ENCODE data around the gene MIB2. TPM values are rescaled to one million over a fixed set of nuclear protein-coding genes. Genes with fewer than 3 reads are reported as not detected.

Gene MIB2
- total RNA-seq, 2 experiments from 2014 or later = 58.3 to 59.4 TPM

GRCh38 chr1:1583347-1584010 is 31.8 kb upstream of the MIB2 start:
- no peak for TF ChIP-seq CTCF (IDR thresholded peaks at IDR 0.05)
- Histone ChIP-seq H3K27me3 (ENCODE audit: control insufficient read depth in 1 of 2, insufficient read depth in 2 of 2, low read length in 2 of 2) (peaks cover 0 to 3% of the 10 kb centered on the region in 2 experiments), H3K27ac (ENCODE audit: low read depth in 1 of 2, low read length in 2 of 2) (no peak overlapping the region), H3K36me3 (ENCODE audit: insufficient read depth, low read length) (no peaks in the 10 kb centered on the region), H3K4me3 (ENCODE audit: low read length) (no peak overlapping the region), H3K4me1 (ENCODE audit: insufficient read depth, low read length) (peaks cover 4% of the 10 kb centered on the region), H3K9me3 (ENCODE audit: control insufficient read depth in 1 of 2, insufficient read depth in 1 of 2, low read length in 2 of 2) (no peaks in the 10 kb centered on the region)
- Mint-ChIP-seq H3K4me1 (ENCODE audit: low read depth) (no peaks in the 10 kb centered on the region), H3K9me3 (no peaks in the 10 kb centered on the region), H3K27me3 (peaks cover 28% of the 10 kb centered on the region), H3K36me3 (ENCODE audit: low read depth) (no peaks in the 10 kb centered on the region), H3K4me3 (no peak overlapping the region), H3K27ac (no peak overlapping the region)
- ChIA-PET POLR2A (no interaction called here), CTCF (no interaction called here)
- intact Hi-C loops (cut with DNase I, micrococcal nuclease) = no loop called here
- ATAC-seq (ENCODE audit: poor library complexity) (no peak), DNase-seq (no peak)

- Mint-ChIP-seq H3K36me3 (ENCODE audit: low read depth) (no peaks in the 10 kb centered on the region), H3K4me3 (no peak overlapping the region), H3K4me1 (ENCODE audit: low read depth) (no peaks in the 10 kb centered on the region), H3K27me3 (peaks cover 3% of the 10 kb centered on the region), H3K9me3 (no peaks in the 10 kb centered on the region), H3K27ac (no peak overlapping the region)
- Histone ChIP-seq H3K4me1 (ENCODE audit: insufficient read depth, low read length) (no peaks in the 10 kb centered on the region), H3K27me3 (ENCODE audit: control insufficient read depth in 1 of 2, insufficient read depth in 2 of 2, low read length in 2 of 2) (no peaks in the 10 kb centered on the region), H3K27ac (ENCODE audit: low read depth in 1 of 2, low read length in 2 of 2) (no peak overlapping the region), H3K36me3 (ENCODE audit: insufficient read depth, low read length) (no peaks in the 10 kb centered on the region), H3K9me3 (ENCODE audit: control insufficient read depth in 1 of 2, insufficient read depth in 1 of 2, low read length in 2 of 2) (no peaks in the 10 kb centered on the region), H3K4me3 (ENCODE audit: low read length) (no peak overlapping the region)
- DNase-seq = no peak
- CTCF ChIA-PET = no interaction called here
- no peak for ATAC-seq (ENCODE audit: poor library complexity)
- intact Hi-C loops (cut with DNase I, micrococcal nuclease) = no loop called here
- POLR2A ChIA-PET = no interaction called here
- no peak for TF ChIP-seq CTCF (IDR thresholded peaks at IDR 0.05)
These were observed 23.8 kb upstream of the MIB2 start for GRCh38 chr1:1591452-1591851.

- peak in 1 of 14 experiments; percentile 26 for DNase-seq
These were observed 21.3 kb upstream of the MIB2 start for GRCh38 chr1:1593834-1594601.

More at GRCh38 chr1:1593834-1594601, 21.3 kb upstream of the MIB2 start:
- no peak for ATAC-seq (ENCODE audit: poor library complexity)
- H3K4me3 Mint-ChIP-seq = no peak overlapping the region
- Histone ChIP-seq H3K4me1 (ENCODE audit: insufficient read depth, low read length) (peaks cover 13% of the 10 kb centered on the region), H3K4me3 (ENCODE audit: low read length) (no peak overlapping the region), H3K9me3 (ENCODE audit: control insufficient read depth in 1 of 2, insufficient read depth in 1 of 2, low read length in 2 of 2) (no peaks in the 10 kb centered on the region), H3K36me3 (ENCODE audit: insufficient read depth, low read length) (no peaks in the 10 kb centered on the region), H3K27ac (ENCODE audit: low read depth in 1 of 2, low read length in 2 of 2) (no peak overlapping the region), H3K27me3 (ENCODE audit: control insufficient read depth in 1 of 2, insufficient read depth in 2 of 2, low read length in 2 of 2) (peaks cover 0 to 4% of the 10 kb centered on the region in 2 experiments)
- peaks cover 4% of the 10 kb centered on the region for H3K4me1 Mint-ChIP-seq (ENCODE audit: low read depth)
- no peak for TF ChIP-seq CTCF (IDR thresholded peaks at IDR 0.05)
- H3K27me3 Mint-ChIP-seq = no peaks in the 10 kb centered on the region
- POLR2A ChIA-PET = no interaction called here
- no peaks in the 10 kb centered on the region for H3K9me3 Mint-ChIP-seq
- intact Hi-C loops (cut with DNase I, micrococcal nuclease) = no loop called here
- no peak overlapping the region for H3K27ac Mint-ChIP-seq
- CTCF ChIA-PET = interaction anchor here (0.7 kb wide), 1 partner anchor 1016 kb away, joined by 3 read pairs; no protein-coding TSS in a partner anchor
- H3K36me3 Mint-ChIP-seq (ENCODE audit: low read depth) = no peaks in the 10 kb centered on the region

Data from CD4-positive, alpha-beta T cell (primary cell).